Liver (tissue), 9 donors: Measurements from ENCODE around the gene NYAP2. TPM values are rescaled to one million over a fixed set of nuclear protein-coding genes. Genes with fewer than 3 reads are reported as not detected.

ENCODE experiments used
- DNase-seq: peaks from one replicate; pipeline ENCODE4 v3.0.0-alpha.2; 2017; ENCODE audit warnings: low spot score
- H3K27ac ChIP-seq, 2 donors: one replicate each; pipeline ENCODE4 v1.7.0; 2013; ENCODE audit warnings: inconsistent platforms in 2 of 2, low read length in 2 of 2, control low read depth in 1 of 2, low read depth in 1 of 2, mild to moderate bottlenecking in 1 of 2
- H3K27me3 ChIP-seq, 4 donors: one replicate each; pipeline versions ENCODE4 v1.6.1 to v1.7.0; 2013; ENCODE audit warnings: low read length in 3 of 4, inconsistent platforms in 1 of 4, mild to moderate bottlenecking in 1 of 4, moderate library complexity in 1 of 4; ENCODE audit not compliant: control insufficient read depth in 4 of 4, insufficient read depth in 4 of 4
- H3K36me3 ChIP-seq, 4 donors: one replicate each; pipeline versions ENCODE4 v1.6.1 to v1.7.0; 2013; ENCODE audit warnings: low read length in 3 of 4, mild to moderate bottlenecking in 3 of 4, low read depth in 1 of 4, moderate library complexity in 1 of 4; ENCODE audit not compliant: control insufficient read depth in 4 of 4, insufficient read depth in 3 of 4
- H3K4me1 ChIP-seq, 4 donors: one replicate each; pipeline versions ENCODE4 v1.6.1 to v1.7.0; 2013; ENCODE audit warnings: low read length in 3 of 4, mild to moderate bottlenecking in 3 of 4, moderate library complexity in 1 of 4; ENCODE audit not compliant: control insufficient read depth in 4 of 4, insufficient read depth in 4 of 4
- H3K4me3 ChIP-seq, 3 donors: one replicate each; pipeline versions ENCODE4 v1.6.1 to v1.7.0; 2013; ENCODE audit warnings: low read length in 3 of 3, control low read depth in 1 of 3, low read depth in 1 of 3, mild to moderate bottlenecking in 1 of 3
- H3K9ac ChIP-seq, 2 donors: one replicate each; pipeline ENCODE4 v1.7.0; 2013; ENCODE audit warnings: low read length in 2 of 2, mild to moderate bottlenecking in 2 of 2, moderate library complexity in 2 of 2, control low read depth in 1 of 2, low read depth in 1 of 2
- H3K9me3 ChIP-seq, 4 donors: one replicate each; pipeline versions ENCODE4 v1.6.1 to v1.7.0; 2013; ENCODE audit warnings: low read length in 3 of 4; ENCODE audit not compliant: control insufficient read depth in 4 of 4
- ATF3 ChIP-seq: IDR thresholded peaks from 2 replicates; pipeline ENCODE4 v1.6.1; 2016; ENCODE audit warnings: antibody characterized with exemption
- EGR1 ChIP-seq, 2 donors: IDR thresholded peaks; 2 replicates each; pipeline ENCODE4 v1.6.1; 2016 to 2018; ENCODE audit warnings: antibody characterized with exemption in 2 of 2, low read depth in 2 of 2
- FOXA1 ChIP-seq: IDR thresholded peaks from 2 replicates; pipeline ENCODE4 v1.6.1; 2016; ENCODE audit warnings: antibody characterized with exemption
- FOXA2 ChIP-seq: IDR thresholded peaks from 2 replicates; pipeline ENCODE4 v1.6.1; 2016; ENCODE audit warnings: antibody characterized with exemption
- GABPA ChIP-seq, 2 donors: IDR thresholded peaks in 1 of 2; conservative IDR thresholded peaks in 1 of 2; 2 replicates each; pipeline ENCODE4 v1.6.1; 2016; ENCODE audit warnings: antibody characterized with exemption in 2 of 2, mild to moderate bottlenecking in 1 of 2, moderate library complexity in 1 of 2
- HNF4A ChIP-seq, 2 donors: conservative IDR thresholded peaks; 2 replicates each; pipeline ENCODE4 v1.6.1; 2016; ENCODE audit warnings: antibody characterized with exemption in 2 of 2, mild to moderate bottlenecking in 2 of 2
- HNF4G ChIP-seq: IDR thresholded peaks from 2 replicates; pipeline ENCODE4 v1.6.1; 2016; ENCODE audit warnings: antibody characterized with exemption
- JUND ChIP-seq, 2 donors: IDR thresholded peaks; 2 replicates each; pipeline ENCODE4 v1.6.1; 2016; ENCODE audit warnings: antibody characterized with exemption in 2 of 2
- MAX ChIP-seq: IDR thresholded peaks from 2 replicates; pipeline ENCODE4 v1.6.1; 2016; ENCODE audit warnings: antibody characterized with exemption
- NR2F2 ChIP-seq: IDR thresholded peaks from 2 replicates; pipeline ENCODE4 v1.6.1; 2016; ENCODE audit warnings: antibody characterized with exemption
- RXRA ChIP-seq, 2 donors: IDR thresholded peaks; 2 replicates each; pipeline ENCODE4 v1.6.1; 2017 to 2018; ENCODE audit warnings: antibody characterized with exemption in 2 of 2, mild to moderate bottlenecking in 1 of 2
- SP1 ChIP-seq: IDR thresholded peaks from 2 replicates; pipeline ENCODE4 v1.6.1; 2018; ENCODE audit warnings: antibody characterized with exemption, mild to moderate bottlenecking
- TAF1 ChIP-seq: conservative IDR thresholded peaks from 2 replicates; pipeline ENCODE4 v1.6.1; 2016; ENCODE audit warnings: antibody characterized with exemption, mild to moderate bottlenecking
- YY1 ChIP-seq: IDR thresholded peaks from 2 replicates; pipeline ENCODE4 v1.6.1; 2016; ENCODE audit warnings: antibody characterized with exemption, mild to moderate bottlenecking
- ZBTB33 ChIP-seq: IDR thresholded peaks from 2 replicates; pipeline ENCODE4 v1.6.1; 2016; ENCODE audit warnings: antibody characterized with exemption
- WGBS: extraction: QIAGEN DNeasy Blood & Tissue Kit; methylation state at CpG from one replicate; pipeline ENCODE4 v1.1.7; 2013; 5-methylcytosine and 5-hydroxymethylcytosine counted together
- polyA plus RNA-seq, 2 donors: library from polyadenylated mRNA; stranded (reverse) in 1 of 2; unstranded in 1 of 2; fragments of 200-250 nt in 1 of 2; fragments of >200 nt in 1 of 2; fragmentation: Nextera tagmentation in 1 of 2; extraction: Ambion mirVana in 1 of 2; gene quantifications; one replicate each; pipeline versions ENCODE4 v1.2.1 to v1.2.3, GENCODE V29; 2013 to 2015
- total RNA-seq, 2 donors: library from RNA; depleted of rRNA; stranded (reverse); fragments of >200 nt; gene quantifications; one replicate each; pipeline ENCODE4 v1.2.3, GENCODE V29; 2014
- donor health status: healthy.
- donor health status: healthy.
- donor health status: healthy.
- donor health status: healthy.
- donor health status: healthy.

The NYAP2 gene
- total and polyA plus RNA-seq, 4 donors = not detected

- H3K36me3 ChIP-seq = no peaks in the 10 kb centered on the region
- H3K27me3 ChIP-seq = no peaks in the 10 kb centered on the region
- 25% methylated on average over 1 of the region's 1 CpG for WGBS
- H3K9ac ChIP-seq = no peak overlapping the region
- H3K9me3 ChIP-seq = no peaks in the 10 kb centered on the region
- TF ChIP-seq TAF1 = no peak
- no peak for TF ChIP-seq YY1
- no peak for TF ChIP-seq MAX
- no peak for TF ChIP-seq FOXA1
- no peak for TF ChIP-seq FOXA2
- TF ChIP-seq GABPA (IDR thresholded peaks at IDR 0.05 in 1 of 2, conservative IDR thresholded peaks at IDR 0.05 in 1 of 2) = no peak
- no peak for TF ChIP-seq SP1
- no peak for TF ChIP-seq ATF3
- no peak for TF ChIP-seq EGR1 (IDR thresholded peaks at IDR 0.05; ENCODE audit: low read depth in 2 of 2)
- no peak for TF ChIP-seq NR2F2
- no peak for TF ChIP-seq HNF4G
- TF ChIP-seq JUND (IDR thresholded peaks at IDR 0.05) = no peak
- no peak for TF ChIP-seq HNF4A (conservative IDR thresholded peaks at IDR 0.05)
- DNase-seq = no peak
- H3K27ac ChIP-seq = no peak overlapping the region
- H3K4me3 ChIP-seq = no peak overlapping the region
- no peaks in the 10 kb centered on the region for H3K4me1 ChIP-seq
These were observed 2.8 kb downstream of the NYAP2 start for GRCh38 chr2:225402210-225402776.

- no peaks in the 10 kb centered on the region for H3K9me3 ChIP-seq
- no peak overlapping the region for H3K9ac ChIP-seq
- no peaks in the 10 kb centered on the region for H3K36me3 ChIP-seq
- H3K27ac ChIP-seq = no peak overlapping the region
- no peak for TF ChIP-seq MAX
- no peak for TF ChIP-seq ATF3
- TF ChIP-seq GABPA (IDR thresholded peaks at IDR 0.05 in 1 of 2, conservative IDR thresholded peaks at IDR 0.05 in 1 of 2) = no peak
- no peak for TF ChIP-seq JUND (IDR thresholded peaks at IDR 0.05)
- no peak for TF ChIP-seq HNF4G
- no peak for TF ChIP-seq TAF1
- TF ChIP-seq HNF4A (conservative IDR thresholded peaks at IDR 0.05) = no peak
- no peak for TF ChIP-seq RXRA (IDR thresholded peaks at IDR 0.05)
- TF ChIP-seq FOXA1 = no peak
- no peaks in the 10 kb centered on the region for H3K4me1 ChIP-seq
- no peak for DNase-seq
- peaks cover 0 to 6% (median 0%) of the 10 kb centered on the region in 4 donors for H3K27me3 ChIP-seq
- 73% methylated on average over 3 of the region's 3 CpGs for WGBS
- no peak overlapping the region for H3K4me3 ChIP-seq
These were observed 11.9 kb downstream of the NYAP2 start for GRCh38 chr2:225411452-225411851.

GRCh38 chr2:225413786-225414185, 14.3 kb downstream of the NYAP2 start:
- 35% methylated on average over 2 of the region's 2 CpGs for WGBS
- DNase-seq = no peak
- Histone ChIP-seq H3K27me3 (peaks cover 0 to 11% (median 0%) of the 10 kb centered on the region in 4 donors), H3K9me3 (no peaks in the 10 kb centered on the region), H3K4me3 (no peak overlapping the region), H3K36me3 (no peaks in the 10 kb centered on the region), H3K4me1 (no peaks in the 10 kb centered on the region), H3K9ac (no peak overlapping the region), H3K27ac (no peak overlapping the region)
- no peak for TF ChIP-seq ZBTB33
- no peak for TF ChIP-seq MAX
- no peak for TF ChIP-seq YY1
- TF ChIP-seq FOXA2 = no peak
